Activated naive CD8-positive, alpha-beta T cell (primary cell): ENCODE data around the gene DCAF7.

Experiments used
- H3K27ac Mint-ChIP-seq: one replicate; pipeline ENCODE4 v1.8.0; 2021; ENCODE audit warnings: mixed read lengths
- H3K27me3 Mint-ChIP-seq: one replicate; pipeline ENCODE4 v1.8.0; 2021; ENCODE audit warnings: mixed read lengths
- H3K36me3 Mint-ChIP-seq: one replicate; pipeline ENCODE4 v1.8.0; 2021; ENCODE audit warnings: mixed read lengths
- H3K4me1 Mint-ChIP-seq: one replicate; pipeline ENCODE4 v1.8.0; 2021; ENCODE audit warnings: low read depth, mixed read lengths
- H3K4me3 Mint-ChIP-seq: one replicate; pipeline ENCODE4 v1.8.0; 2021; ENCODE audit warnings: mild to moderate bottlenecking, mixed read lengths
- H3K9me3 Mint-ChIP-seq: one replicate; pipeline ENCODE4 v1.8.0; 2021; ENCODE audit warnings: low read depth, mixed read lengths

DCAF7 gene

GRCh38 chr17:63534078-63534570, 16.2 kb upstream of the DCAF7 start:
- H3K27ac Mint-ChIP-seq = no peak overlapping the region
- H3K9me3 Mint-ChIP-seq = no peaks in the 10 kb centered on the region
- no peaks in the 10 kb centered on the region for H3K36me3 Mint-ChIP-seq

GRCh38 chr17:63534816-63535455, 15.3 kb upstream of the DCAF7 start:
- Mint-ChIP-seq H3K9me3 (no peaks in the 10 kb centered on the region), H3K36me3 (no peaks in the 10 kb centered on the region), H3K27me3 (peaks cover 17% of the 10 kb centered on the region), H3K4me1 (peaks cover 7% of the 10 kb centered on the region), H3K4me3 (no peak overlapping the region), H3K27ac (no peak overlapping the region)

More at GRCh38 chr17:63534078-63534570, 16.2 kb upstream of the DCAF7 start:
- H3K4me3 Mint-ChIP-seq = no peak overlapping the region
- H3K27me3 Mint-ChIP-seq = peaks cover 9% of the 10 kb centered on the region
- peaks cover 4% of the 10 kb centered on the region for H3K4me1 Mint-ChIP-seq

- Mint-ChIP-seq H3K4me1 (peaks cover 7% of the 10 kb centered on the region), H3K9me3 (no peaks in the 10 kb centered on the region), H3K36me3 (no peaks in the 10 kb centered on the region), H3K4me3 (no peak overlapping the region), H3K27ac (no peak overlapping the region), H3K27me3 (peaks cover 17% of the 10 kb centered on the region)
Observed at GRCh38 chr17:63535640-63536039, 14.6 kb upstream of the DCAF7 start.

GRCh38 chr17:63537001-63537400, 13.3 kb upstream of the DCAF7 start:
- H3K4me3 Mint-ChIP-seq = peak overlapping the region; percentile 20
- H3K27me3 Mint-ChIP-seq = peaks cover 17% of the 10 kb centered on the region
- no peaks in the 10 kb centered on the region for H3K9me3 Mint-ChIP-seq
- H3K27ac Mint-ChIP-seq = no peak overlapping the region
- H3K36me3 Mint-ChIP-seq = no peaks in the 10 kb centered on the region
- H3K4me1 Mint-ChIP-seq = peaks cover 7% of the 10 kb centered on the region

- H3K27me3 Mint-ChIP-seq = peaks cover 17% of the 10 kb centered on the region
- H3K4me3 Mint-ChIP-seq = peak overlapping the region; percentile 63
- H3K4me1 Mint-ChIP-seq = peaks cover 7% of the 10 kb centered on the region
- no peak overlapping the region for H3K27ac Mint-ChIP-seq
- no peaks in the 10 kb centered on the region for H3K9me3 Mint-ChIP-seq
- no peaks in the 10 kb centered on the region for H3K36me3 Mint-ChIP-seq
Observed at GRCh38 chr17:63537991-63538692, 12.1 kb upstream of the DCAF7 start.

GRCh38 chr17:63538693-63539595, 11.3 kb upstream of the DCAF7 start:
- H3K36me3 Mint-ChIP-seq = no peaks in the 10 kb centered on the region
- no peak overlapping the region for H3K27ac Mint-ChIP-seq
- H3K4me1 Mint-ChIP-seq = peaks cover 7% of the 10 kb centered on the region
- peak overlapping the region; percentile 63 for H3K4me3 Mint-ChIP-seq
- H3K27me3 Mint-ChIP-seq = peaks cover 17% of the 10 kb centered on the region
- H3K9me3 Mint-ChIP-seq = no peaks in the 10 kb centered on the region

GRCh38 chr17:63540590-63540989, 9.7 kb upstream of the DCAF7 start:
- no peaks in the 10 kb centered on the region for H3K36me3 Mint-ChIP-seq
- no peak overlapping the region for H3K27ac Mint-ChIP-seq
- no peak overlapping the region for H3K4me3 Mint-ChIP-seq
- peaks cover 7% of the 10 kb centered on the region for H3K4me1 Mint-ChIP-seq
- peaks cover 17% of the 10 kb centered on the region for H3K27me3 Mint-ChIP-seq
- no peaks in the 10 kb centered on the region for H3K9me3 Mint-ChIP-seq

- no peak overlapping the region for H3K4me3 Mint-ChIP-seq
- peaks cover 12% of the 10 kb centered on the region for H3K27me3 Mint-ChIP-seq
- no peaks in the 10 kb centered on the region for H3K36me3 Mint-ChIP-seq
- no peaks in the 10 kb centered on the region for H3K9me3 Mint-ChIP-seq
- H3K4me1 Mint-ChIP-seq = peaks cover 7% of the 10 kb centered on the region
- H3K27ac Mint-ChIP-seq = no peak overlapping the region
Observed at GRCh38 chr17:63542218-63542545, 8.1 kb upstream of the DCAF7 start.

- peaks cover 11% of the 10 kb centered on the region for H3K27me3 Mint-ChIP-seq
- H3K9me3 Mint-ChIP-seq = no peaks in the 10 kb centered on the region
- H3K27ac Mint-ChIP-seq = no peak overlapping the region
- H3K36me3 Mint-ChIP-seq = no peaks in the 10 kb centered on the region
- no peak overlapping the region for H3K4me3 Mint-ChIP-seq
- H3K4me1 Mint-ChIP-seq = peaks cover 7% of the 10 kb centered on the region
Observed at GRCh38 chr17:63542942-63543821, 7.1 kb upstream of the DCAF7 start.

GRCh38 chr17:63543822-63544420, 6.4 kb upstream of the DCAF7 start:
- Mint-ChIP-seq H3K27ac (no peak overlapping the region), H3K4me3 (no peak overlapping the region), H3K4me1 (peaks cover 2% of the 10 kb centered on the region), H3K9me3 (no peaks in the 10 kb centered on the region), H3K27me3 (peaks cover 9% of the 10 kb centered on the region), H3K36me3 (no peaks in the 10 kb centered on the region)

- H3K9me3 Mint-ChIP-seq = no peaks in the 10 kb centered on the region
- H3K27me3 Mint-ChIP-seq = peaks cover 2% of the 10 kb centered on the region
- no peaks in the 10 kb centered on the region for H3K4me1 Mint-ChIP-seq
- no peaks in the 10 kb centered on the region for H3K36me3 Mint-ChIP-seq
- no peak overlapping the region for H3K27ac Mint-ChIP-seq
- H3K4me3 Mint-ChIP-seq = no peak overlapping the region
Observed at GRCh38 chr17:63544467-63545301, 5.6 kb upstream of the DCAF7 start.

GRCh38 chr17:63546308-63547082, 3.8 kb upstream of the DCAF7 start:
- H3K36me3 Mint-ChIP-seq = no peaks in the 10 kb centered on the region
- H3K4me3 Mint-ChIP-seq = no peak overlapping the region
- no peaks in the 10 kb centered on the region for H3K9me3 Mint-ChIP-seq
- H3K27ac Mint-ChIP-seq = no peak overlapping the region
- H3K27me3 Mint-ChIP-seq = no peaks in the 10 kb centered on the region
- H3K4me1 Mint-ChIP-seq = peaks cover 5% of the 10 kb centered on the region

GRCh38 chr17:63547083-63547523, 3.2 kb upstream of the DCAF7 start:
- H3K27ac Mint-ChIP-seq = no peak overlapping the region
- no peak overlapping the region for H3K4me3 Mint-ChIP-seq
- no peaks in the 10 kb centered on the region for H3K9me3 Mint-ChIP-seq
- H3K36me3 Mint-ChIP-seq = no peaks in the 10 kb centered on the region
- H3K4me1 Mint-ChIP-seq = peaks cover 9% of the 10 kb centered on the region
- H3K27me3 Mint-ChIP-seq = no peaks in the 10 kb centered on the region
